GM18508 (cell line): ENCODE results near the gene DCUN1D3.

Source experiments
- ATAC-seq: cut with Tn5 transposase; IDR thresholded peaks from one replicate; pipeline ENCODE4 v1.9.1; 2021; ENCODE audit warnings: moderate number of reproducible peaks; ENCODE audit not compliant: insufficient read depth, unreplicated experiment

The DCUN1D3 gene

DNA sequence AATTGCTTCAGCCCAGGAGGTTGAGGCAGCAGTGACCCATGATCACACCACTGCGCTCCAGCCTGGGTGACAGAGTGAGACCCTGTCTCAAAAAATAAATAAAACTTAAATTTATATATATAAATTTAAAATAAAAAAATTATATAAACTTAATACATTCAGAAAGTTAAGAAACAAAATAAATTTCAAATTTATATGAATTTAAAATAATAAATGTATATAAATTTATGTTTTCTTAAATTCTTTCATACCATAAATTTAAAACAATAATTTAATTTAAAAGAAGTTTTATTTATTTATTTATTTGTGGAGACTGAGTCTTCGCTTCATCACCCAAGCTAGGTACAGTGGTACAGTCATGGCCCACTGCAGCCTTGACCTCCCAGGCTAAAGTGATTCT lies 20.6 kb upstream of the DCUN1D3 start:
- ATAC-seq, result no peak

DNA sequence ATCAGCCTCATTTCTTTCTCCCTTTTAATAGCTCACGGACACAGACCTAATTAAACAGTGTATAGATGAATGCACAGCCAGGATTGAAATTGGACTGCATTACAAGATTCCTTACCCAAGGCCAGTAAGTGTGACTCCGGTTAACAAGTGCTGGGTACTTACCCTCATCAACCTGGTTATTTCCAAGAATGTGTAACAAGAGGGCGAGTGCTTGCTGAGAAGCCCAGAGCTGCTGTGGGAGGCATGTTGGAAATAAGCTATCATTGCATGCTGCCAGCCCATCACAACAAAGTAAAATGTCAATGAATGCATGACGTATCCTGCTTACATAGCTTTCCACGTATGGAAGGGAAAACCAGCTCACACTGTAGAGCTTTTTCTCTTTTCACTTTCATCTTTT lies 19.9 kb upstream of the DCUN1D3 start:
- ATAC-seq, result no peak

DNA sequence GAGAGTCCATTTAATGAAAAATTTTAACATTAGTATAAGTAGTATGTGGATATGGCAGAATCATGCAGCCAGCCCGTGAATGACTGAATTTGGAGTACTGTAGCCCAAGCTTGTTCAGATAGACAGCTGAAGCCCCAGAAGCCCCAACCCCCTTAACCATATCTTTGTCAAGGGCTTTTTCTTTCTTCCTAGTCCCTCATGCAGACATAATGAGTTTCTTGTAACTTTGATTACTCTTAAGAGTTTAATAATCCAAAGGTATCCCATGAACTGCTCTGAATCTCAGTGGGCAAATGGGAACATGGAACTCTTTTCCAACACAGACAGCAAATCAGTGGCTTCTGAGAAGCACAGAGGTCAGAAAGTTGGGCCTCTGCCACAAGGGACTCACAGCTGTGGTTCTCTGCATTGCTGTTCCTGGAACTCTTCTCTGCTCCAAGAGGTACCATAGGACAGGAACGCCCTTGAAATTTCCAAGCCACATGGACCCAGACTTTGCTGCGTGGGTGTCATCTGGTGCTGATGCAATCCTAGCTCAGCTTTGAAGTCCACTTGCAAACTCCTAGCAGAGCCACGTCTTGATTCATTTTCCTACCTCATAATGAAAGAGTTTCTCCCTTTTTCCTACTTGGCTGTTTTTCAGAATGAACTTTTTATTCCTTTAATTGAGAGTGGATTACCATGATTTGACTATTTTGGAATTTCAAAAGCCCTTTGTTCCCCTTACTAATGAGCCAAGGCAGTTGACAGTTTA lies 18.5 kb upstream of the DCUN1D3 start:
- ATAC-seq, result no peak

DNA sequence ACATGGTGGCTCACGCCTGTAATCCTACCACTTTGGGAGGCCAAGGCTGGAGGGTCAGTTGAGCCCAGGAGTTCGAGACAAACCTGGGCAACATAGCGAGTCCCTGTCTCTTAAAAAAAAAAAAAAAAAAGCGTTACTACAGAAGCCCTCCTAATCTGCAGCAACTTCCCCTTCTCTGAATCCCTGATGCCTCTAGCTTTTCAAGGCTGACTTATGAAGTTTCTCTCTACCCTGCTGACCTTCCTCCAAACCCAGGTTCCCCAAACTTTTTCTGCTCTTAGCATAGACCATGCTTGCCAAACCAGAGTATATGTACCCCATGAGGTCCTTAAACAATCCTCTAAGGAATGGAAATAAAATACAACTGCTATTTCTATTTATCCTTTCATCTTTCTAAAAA lies 16.8 kb upstream of the DCUN1D3 start:
- no peak for ATAC-seq

DNA sequence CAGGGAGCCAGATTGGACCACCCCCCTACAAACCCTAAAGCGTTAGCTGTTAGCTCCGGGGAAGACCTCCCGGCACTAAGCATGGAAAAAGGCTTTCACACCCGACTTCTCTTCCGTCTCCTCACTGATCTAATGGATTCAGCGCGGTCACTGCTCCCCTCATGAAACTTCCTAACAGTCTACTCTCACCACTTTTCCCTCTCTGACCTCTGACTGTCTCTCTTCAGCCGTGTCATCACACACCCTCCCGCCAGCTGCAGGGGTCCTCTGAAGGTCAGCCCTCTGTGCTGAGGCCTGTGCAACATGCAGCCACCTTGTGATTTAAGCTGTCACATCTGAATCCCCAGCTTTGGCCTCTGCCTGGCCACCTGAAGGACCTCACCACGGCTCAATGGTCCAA lies 16.1 kb upstream of the DCUN1D3 start:
- ATAC-seq, result no peak

DNA sequence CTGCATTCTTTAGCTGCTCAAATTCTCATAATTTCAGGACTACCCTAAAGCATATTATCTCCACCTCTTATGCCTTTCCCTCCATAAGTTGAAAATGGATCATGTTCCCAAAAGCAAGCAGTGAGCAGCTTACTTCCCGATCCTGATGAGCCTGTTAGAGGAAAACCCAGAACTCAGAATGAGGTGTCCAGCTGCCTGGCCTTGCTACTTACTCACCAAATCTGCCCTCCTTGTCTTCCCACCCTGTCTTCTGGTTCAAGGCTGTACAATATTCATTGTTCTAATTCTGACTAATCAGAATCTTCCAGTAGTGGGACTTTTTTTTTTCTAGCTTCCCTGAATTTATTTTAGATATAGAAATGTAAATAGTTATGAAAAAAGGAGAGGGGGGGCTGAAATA lies 11.2 kb upstream of the DCUN1D3 start:
- no peak for ATAC-seq

DNA sequence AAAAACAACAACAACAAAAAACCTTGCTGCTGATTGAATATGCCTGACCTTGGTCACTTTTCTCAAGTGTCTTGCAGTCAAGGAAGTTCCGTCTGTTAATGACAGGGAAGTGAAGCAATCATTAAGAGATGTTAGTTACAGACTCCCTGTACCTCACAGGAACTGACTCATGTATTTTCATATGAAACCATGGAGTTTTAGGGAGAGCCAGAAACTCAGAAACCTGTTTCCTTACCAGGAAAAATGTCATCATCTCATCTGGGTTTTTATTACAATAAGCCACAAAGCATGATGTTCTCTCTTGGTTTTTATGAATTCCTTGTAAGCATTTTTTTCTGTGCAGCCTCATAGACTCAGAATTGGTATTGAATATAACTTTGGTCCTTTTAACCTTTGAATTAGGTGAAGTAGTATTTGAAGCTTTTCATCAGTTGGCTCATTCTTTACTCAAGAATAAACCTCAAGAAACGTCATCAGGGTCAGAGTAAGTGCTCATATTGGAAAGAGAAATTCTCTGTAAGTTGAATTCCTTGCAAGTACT lies 10.7 kb upstream of the DCUN1D3 start:
- ATAC-seq, result no peak

DNA sequence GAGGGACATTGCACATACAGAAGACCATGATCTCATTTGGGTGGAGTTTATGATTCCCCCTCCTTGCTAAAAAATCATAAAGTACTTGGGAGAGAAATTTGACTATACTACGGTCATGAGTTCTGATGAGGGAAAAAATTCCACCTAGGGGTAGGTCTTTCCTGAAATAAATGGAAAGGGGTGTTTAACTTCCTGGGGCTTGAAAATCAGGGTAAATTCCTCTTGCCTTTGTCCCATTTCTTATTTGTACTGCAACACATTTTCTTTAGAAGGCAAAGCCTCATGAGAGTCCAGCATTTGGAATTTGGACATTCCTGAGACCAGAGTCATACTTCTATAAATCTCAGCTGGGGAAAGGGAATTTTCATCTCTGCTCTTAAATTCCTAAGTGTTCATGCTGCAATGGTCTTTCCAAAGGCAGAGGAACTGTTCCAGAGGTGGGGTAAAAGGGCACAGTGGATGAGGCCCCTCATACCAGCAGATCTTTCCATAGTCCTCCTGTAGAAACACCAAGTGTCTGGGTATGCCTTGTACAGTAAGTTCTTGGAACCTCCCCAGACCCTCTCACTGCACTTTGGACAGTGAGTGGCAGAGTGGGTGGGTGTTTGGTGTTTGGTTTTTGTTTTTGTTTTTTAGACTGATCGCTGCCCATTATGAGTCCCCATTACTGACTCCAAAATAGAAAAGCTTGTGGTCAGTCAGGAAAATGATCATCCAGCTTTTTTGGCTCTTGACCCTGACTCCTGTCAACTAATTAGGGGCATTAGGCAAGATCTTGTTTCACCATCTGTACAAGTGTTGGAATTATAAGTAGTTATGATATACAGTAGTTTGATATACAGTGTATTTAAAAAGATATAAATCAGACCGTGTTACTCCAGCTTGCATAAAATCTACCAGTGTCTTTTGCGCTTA lies 6.4 kb upstream of the DCUN1D3 start:
- ATAC-seq, result no peak

DNA sequence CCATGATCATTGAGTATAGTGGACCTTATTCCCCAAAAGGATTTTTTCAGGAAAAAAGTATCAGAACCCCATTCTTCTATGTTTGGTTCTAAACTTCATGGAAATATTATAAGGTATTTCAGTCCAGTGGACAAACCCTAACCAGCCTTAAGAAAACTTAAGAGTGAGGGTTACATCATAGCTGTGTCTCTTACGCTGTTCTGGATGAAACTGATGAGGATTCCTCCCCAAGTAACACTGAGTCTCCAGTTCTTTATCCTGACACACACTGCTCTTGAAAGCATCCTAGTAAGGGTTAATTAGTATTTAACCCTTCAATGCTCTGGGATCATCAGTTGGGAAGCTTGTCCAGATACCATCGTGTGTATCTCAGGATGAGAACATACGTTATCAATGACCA lies 5.4 kb upstream of the DCUN1D3 start:
- ATAC-seq, result no peak

DNA sequence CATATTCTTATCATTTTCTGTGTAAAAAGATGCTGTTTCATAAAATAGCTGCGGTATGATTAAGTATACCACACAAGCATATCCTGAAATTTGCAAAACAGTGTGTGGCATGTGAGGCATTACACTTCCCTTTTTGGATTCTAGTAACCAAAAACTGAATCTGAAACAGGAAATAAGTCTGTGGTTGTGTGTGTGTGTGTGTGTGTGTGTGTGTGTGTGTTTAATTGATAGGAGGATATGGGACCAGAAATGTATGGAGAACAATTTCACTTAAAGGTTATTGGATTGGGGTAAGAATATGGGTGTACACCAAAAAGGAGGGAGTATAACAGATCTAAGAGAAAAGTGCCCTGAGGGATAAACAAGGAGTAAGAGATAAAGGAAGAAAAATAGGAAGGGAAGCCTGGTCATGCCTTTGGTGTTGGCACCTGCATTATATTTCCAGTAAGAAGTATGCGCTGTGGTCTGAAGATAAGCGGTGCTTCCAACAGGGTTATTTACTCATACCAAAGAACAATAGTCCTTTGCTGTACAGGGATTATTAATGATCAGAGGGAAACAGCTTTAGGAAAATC lies 4.4 kb upstream of the DCUN1D3 start:
- no peak for ATAC-seq

DNA sequence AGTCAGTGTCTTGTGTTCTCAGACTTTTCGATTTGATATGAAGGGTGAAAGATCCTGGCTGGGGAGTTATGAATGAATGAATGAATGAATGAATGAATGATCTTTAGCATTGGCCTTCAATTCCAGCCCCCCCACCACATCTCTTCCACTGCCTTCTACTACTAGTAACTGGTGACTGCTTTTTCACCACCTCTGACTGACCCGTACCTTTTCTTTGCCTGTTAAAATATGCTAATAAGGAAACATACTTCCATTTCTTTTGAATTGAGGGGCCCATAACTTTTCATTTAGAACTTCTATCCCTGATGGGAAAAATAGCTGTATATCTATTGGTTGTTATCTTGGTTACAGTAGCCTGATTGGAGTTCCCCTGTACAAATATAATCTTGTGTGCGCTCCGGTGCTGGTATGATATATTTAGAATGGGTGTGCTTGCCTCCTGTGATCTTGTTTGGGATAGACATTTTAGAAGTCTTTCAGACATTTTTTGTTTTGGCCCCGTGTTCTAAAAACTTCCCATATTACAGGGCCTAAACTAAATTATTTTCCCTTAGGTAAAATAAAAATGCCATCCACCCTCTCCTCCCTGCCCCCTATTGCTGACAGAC lies 3.8 kb upstream of the DCUN1D3 start:
- ATAC-seq, result no peak

DNA sequence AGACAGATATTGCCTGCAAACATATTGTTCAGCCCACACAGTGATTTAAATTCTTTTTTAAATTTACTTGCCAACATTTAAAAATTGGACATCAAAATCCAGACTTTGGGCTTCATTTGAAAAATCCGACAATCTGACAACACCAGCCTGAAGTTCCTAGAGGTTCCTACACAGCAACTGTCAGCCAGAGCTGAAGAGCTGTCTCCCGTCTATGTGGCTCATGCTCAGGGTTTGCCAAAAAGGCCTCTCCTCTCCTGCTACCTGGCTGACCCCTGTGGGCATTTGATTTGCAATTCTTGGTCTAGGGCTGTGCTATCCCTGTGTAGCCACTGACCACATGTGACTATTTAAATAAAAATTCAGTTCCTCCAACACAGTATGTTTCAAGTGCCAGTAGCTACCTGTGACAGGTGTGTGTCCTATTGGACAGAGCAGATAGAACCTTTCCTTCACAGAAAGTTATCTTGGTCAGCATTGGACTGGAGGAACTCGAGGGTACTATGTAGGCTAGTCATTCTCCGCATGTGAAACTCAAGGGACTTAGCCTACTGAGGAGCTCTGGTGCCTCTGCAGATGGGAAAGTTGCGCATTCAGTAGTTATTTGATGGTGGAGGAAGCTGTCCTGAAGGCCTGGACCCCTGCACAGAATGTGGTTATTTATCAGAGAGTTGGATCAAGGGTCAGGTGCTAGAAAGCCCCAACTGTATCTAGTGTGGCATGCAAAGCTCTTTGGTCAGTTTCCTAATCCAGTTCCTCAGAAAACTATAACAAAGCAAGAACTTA lies 3.1 kb upstream of the DCUN1D3 start:
- ATAC-seq, result no peak

DNA sequence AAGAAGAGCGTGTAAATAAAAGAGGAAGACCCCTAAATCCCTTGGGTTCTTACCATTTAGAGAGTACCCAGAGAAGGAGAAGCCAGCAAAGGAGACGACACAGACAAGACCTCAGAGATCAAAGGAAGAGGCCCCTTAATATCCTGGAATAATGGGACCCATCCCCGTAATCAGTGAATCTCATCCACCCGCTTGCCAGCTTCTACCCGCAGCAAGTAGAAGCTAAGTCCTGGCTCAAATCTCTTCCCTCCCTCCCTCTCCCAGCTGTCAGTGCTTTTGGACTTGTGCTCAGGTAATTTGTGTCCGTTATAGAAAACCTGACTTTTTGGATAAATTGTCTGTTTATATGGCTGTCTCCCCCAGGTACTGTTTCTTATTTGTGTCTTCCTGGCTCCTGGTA lies 2.3 kb upstream of the DCUN1D3 start:
- ATAC-seq, result no peak

DNA sequence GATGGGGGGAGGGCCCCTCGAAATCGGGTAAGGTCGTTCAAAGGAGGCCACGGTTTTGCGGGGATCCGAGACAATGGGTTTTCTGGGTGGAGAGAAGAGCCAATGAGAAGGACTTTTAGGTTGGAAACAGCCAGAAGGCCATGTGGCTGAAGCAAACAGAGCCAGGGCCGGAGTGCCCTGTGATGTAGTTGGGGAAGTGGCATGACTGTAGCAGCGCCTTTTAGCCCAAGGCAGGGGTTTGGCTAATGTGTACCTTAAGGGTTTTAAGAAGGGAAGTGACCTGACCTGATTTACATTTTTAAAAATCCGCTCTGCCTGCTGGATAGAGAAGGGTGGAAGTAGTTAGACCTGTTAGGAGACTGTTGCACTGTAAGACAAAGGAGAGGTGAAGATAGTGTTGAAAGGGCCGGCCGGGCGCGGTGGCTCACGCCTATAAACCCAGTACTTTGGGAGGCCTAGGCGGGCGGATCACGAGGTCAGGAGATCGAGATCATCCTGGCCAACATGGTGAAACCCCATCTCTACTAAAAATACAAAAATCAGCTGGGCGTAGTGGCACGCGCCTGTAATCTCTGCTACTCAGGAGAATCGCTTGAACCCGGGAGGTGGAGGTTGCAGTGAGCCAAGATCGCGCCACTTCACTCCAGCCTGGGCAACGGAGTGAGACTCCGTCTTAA lies 1.4 kb upstream of the DCUN1D3 start:
- ATAC-seq, result no peak

DNA sequence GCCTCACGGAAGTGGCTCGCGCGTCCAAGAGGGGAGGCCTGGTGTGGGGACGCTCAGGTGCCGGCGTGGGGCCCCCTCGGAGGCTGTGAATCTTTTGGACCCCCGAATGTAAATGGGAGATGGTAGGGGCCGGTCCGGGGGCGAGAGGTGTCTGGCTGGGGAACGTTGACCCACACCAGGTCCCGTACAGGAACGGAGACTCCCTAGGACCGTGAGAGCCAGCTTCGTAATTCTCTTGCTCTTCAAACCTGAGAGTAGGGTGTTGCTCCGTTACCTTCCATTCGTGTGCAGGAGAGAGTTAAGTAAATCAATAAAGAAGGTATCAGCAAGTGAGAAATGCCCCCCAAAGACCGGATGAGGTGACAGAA lies 894 bp upstream of the DCUN1D3 start:
- ATAC-seq, result no peak

DNA sequence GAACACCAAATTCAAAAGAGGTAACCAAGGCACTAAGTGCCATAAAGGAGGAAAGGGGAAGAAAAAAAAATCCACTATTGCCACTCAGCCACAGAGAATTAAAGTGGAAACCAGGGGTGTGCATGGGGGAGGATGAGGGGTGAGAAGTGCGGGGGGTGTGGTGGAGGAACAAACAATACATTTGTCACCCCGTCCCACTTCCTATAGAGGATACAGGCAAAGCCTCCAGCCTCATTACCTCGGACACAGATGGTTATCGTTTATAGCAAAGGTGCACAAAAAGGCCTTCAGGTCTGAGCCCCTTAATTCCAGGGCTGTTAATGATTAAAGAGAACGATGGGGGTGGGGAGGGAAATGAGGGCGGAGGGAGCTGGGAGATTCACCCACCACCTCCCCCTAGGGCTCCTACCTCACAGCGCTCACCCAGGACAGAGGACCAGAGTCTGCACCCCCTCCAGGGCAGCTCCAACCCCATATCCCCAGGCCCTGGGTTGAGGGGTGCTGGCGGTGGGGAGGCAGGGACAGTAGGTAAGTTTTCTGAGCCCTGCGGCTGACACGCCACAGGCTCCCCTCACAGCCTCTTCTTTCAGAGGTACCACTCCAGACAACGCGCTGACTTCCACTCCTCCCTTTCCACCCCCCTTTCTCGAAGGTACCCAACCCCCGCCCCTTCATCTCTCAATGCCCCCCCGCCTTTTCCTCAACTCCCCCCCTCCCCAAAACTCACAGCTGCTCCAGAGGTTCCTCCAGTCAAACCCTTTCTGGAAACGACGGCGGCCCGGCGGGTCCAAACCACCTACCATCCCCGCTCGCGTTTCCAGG lies 470 bp downstream of the DCUN1D3 start:
- ATAC-seq, result no peak

DNA sequence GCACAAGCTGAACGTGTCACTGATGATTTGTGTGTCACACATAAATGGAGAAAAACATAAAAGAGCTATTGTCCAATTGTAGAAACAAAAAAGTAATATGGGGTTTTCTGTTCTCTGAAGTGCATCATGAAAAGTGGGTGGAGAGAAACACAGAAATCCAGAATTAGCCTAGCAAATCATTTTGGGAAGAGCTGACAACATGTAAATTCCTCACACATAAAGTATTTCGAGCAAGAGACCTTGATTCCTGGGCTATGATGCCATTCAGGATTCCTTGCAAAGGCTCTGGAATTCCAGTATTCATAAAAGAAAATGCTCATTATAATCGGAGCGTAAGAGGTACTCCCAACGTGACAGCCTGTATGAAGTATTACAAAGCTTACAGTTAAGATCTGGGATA lies 1.1 kb downstream of the DCUN1D3 start:
- ATAC-seq, result no peak

DNA sequence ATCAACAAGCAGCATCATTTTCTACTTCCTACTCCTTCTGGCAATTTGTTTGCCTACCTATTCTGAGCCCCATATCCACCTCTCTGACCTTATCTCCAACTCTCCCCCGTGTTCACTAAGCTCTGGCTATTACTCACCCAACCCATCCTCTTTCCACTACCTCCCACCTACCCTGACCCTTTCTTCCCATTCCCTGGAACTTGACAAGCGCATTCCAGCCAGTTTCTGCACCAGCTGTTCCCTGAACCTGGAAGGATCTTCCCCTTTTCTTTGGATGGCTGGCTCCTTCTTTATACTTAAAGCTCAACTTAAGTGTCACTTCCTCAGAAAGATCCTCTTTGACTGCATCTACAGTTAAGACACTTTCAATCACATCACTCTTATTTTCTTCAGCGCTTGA lies 2.2 kb downstream of the DCUN1D3 start:
- ATAC-seq, result no peak
